IMR-90 (cell line): ENCODE measurements around the gene ZNF653. TPM values are rescaled to one million over a fixed set of nuclear protein-coding genes. Genes with fewer than 3 reads are reported as not detected.

Source experiments
- ATAC-seq: fragments of 200-7000 bp; cut with Tn5 transposase; 2 replicates; pipeline ENCODE4 v1.9.1; 2020; ENCODE audit warnings: low read depth, mild to moderate bottlenecking, moderate library complexity
- BruUV-seq: library from RNA; stranded (reverse); fragments of 400-500 nt; replicated peaks from 2 replicates; lab custom pipeline; 2021; lab: Mats Ljungman, UMichigan
- CTCF ChIA-PET: fragments of 300-600 bp; formaldehyde crosslinking; extraction: SDS; loops from one replicate; lab custom pipeline; 2021; ENCODE audit warnings: antibody characterized with exemption; lab: Yijun Ruan, JAX
- POLR2A ChIA-PET: fragments of 300-600 bp; sonication (Branson Sonifier 250); formaldehyde crosslinking; loops from one replicate; lab custom pipeline; 2022; ENCODE audit warnings: antibody characterized with exemption; ENCODE audit not compliant: unreplicated experiment; lab: Charles Lee
- DNase-seq: peaks from one replicate; pipeline ENCODE4 v3.0.0; 2013
- H2AFZ ChIP-seq: replicated peaks from 2 replicates; pipeline ENCODE3; 2013; ENCODE audit warnings: low read length, mild to moderate bottlenecking; ENCODE audit not compliant: poor library complexity
- H2AK5ac ChIP-seq: 2 replicates; pipeline ENCODE4 v1.6.1; 2013; ENCODE audit warnings: low read depth, low read length, inconsistent platforms
- H2AK9ac ChIP-seq: replicated peaks from 2 replicates; pipeline ENCODE3; 2013; ENCODE audit warnings: mild to moderate bottlenecking, low read depth, low read length, moderate library complexity; ENCODE audit not compliant: poor library complexity
- H2BK120ac ChIP-seq: 2 replicates; pipeline ENCODE4 v1.6.1; 2013; ENCODE audit warnings: low read depth, low read length, inconsistent platforms
- H2BK15ac ChIP-seq: 3 replicates; pipeline ENCODE4 v1.6.1; 2013; ENCODE audit warnings: low read depth, low read length, inconsistent platforms
- H2BK20ac ChIP-seq: 2 replicates; pipeline ENCODE4 v1.6.1; 2013; ENCODE audit warnings: low read depth, mild to moderate bottlenecking, inconsistent platforms, low read length, moderate library complexity
- H2BK5ac ChIP-seq: 2 replicates; pipeline ENCODE4 v1.6.1; 2013; ENCODE audit warnings: mild to moderate bottlenecking, low read depth, low read length, inconsistent platforms; ENCODE audit not compliant: poor library complexity, severe bottlenecking
- H3K14ac ChIP-seq: replicated peaks from 2 replicates; pipeline ENCODE4 v1.6.1; 2013; ENCODE audit warnings: low read depth, low read length, inconsistent platforms
- H3K18ac ChIP-seq: 2 replicates; pipeline ENCODE4 v1.6.1; 2013; ENCODE audit warnings: low read depth, low read length, control low read depth
- H3K23ac ChIP-seq: 2 replicates; pipeline ENCODE4 v1.6.1; 2013; ENCODE audit warnings: low read depth, low read length, inconsistent platforms
- H3K27ac ChIP-seq: 2 replicates; pipeline ENCODE4 v1.5.1; 2013; ENCODE audit warnings: mild to moderate bottlenecking, control low read depth, low read length; ENCODE audit not compliant: insufficient read depth
- H3K27me3 ChIP-seq: 2 replicates; pipeline ENCODE4 v1.6.1; 2013; ENCODE audit warnings: low read length; ENCODE audit not compliant: control insufficient read depth, insufficient read depth
- H3K36me3 ChIP-seq: 2 replicates; pipeline ENCODE4 v1.6.1; 2013; ENCODE audit warnings: low read length, mixed read lengths; ENCODE audit not compliant: control insufficient read depth, insufficient read depth
- H3K4ac ChIP-seq: 2 replicates; pipeline ENCODE4 v1.6.1; 2013; ENCODE audit warnings: low read depth, low read length, inconsistent platforms
- H3K4me1 ChIP-seq: 2 replicates; pipeline ENCODE4 v1.6.1; 2013; ENCODE audit warnings: low read length, mixed read lengths; ENCODE audit not compliant: control insufficient read depth, insufficient read depth
- H3K4me2 ChIP-seq: 2 replicates; pipeline ENCODE4 v1.6.1; 2013; ENCODE audit warnings: low read depth, mild to moderate bottlenecking, control low read depth, low read length, moderate library complexity
- H3K4me3 ChIP-seq: 2 replicates; pipeline ENCODE4 v1.5.1; 2013; ENCODE audit warnings: low read depth, mild to moderate bottlenecking, control low read depth, low read length, moderate library complexity; ENCODE audit not compliant: insufficient read depth
- H3K56ac ChIP-seq: 2 replicates; pipeline ENCODE4 v1.6.1; 2013; ENCODE audit warnings: low read length, inconsistent platforms; ENCODE audit not compliant: insufficient read depth; ENCODE audit errors: extremely low read depth
- H3K79me1 ChIP-seq, 2 experiments: 2 replicates each; pipeline ENCODE4 v1.6.1; 2013; ENCODE audit warnings: low read length in 2 of 2, inconsistent platforms in 1 of 2, low read depth in 1 of 2
- H3K9ac ChIP-seq: 2 replicates; pipeline ENCODE4 v1.6.1; 2013; ENCODE audit warnings: low read depth, low read length, control low read depth
- H3K9me1 ChIP-seq: 2 replicates; pipeline ENCODE4 v1.6.1; 2013; ENCODE audit warnings: low read length, inconsistent platforms; ENCODE audit not compliant: insufficient read depth
- H3K9me3 ChIP-seq: 2 replicates; pipeline ENCODE4 v1.6.1; 2013; ENCODE audit warnings: low read length; ENCODE audit not compliant: control insufficient read depth, insufficient read depth
- H4K20me1 ChIP-seq: 2 replicates; pipeline ENCODE4 v1.6.1; 2013; ENCODE audit warnings: low read length, inconsistent platforms; ENCODE audit not compliant: insufficient read depth
- H4K5ac ChIP-seq: 2 replicates; pipeline ENCODE4 v1.6.1; 2013; ENCODE audit warnings: mild to moderate bottlenecking, low read depth, low read length, control low read depth
- H4K8ac ChIP-seq, 2 experiments: 2 replicates each; pipeline ENCODE4 v1.6.1; 2013; ENCODE audit warnings: low read depth in 2 of 2, low read length in 2 of 2, control low read depth in 1 of 2, inconsistent platforms in 1 of 2
- H4K91ac ChIP-seq: 2 replicates; pipeline ENCODE4 v1.6.1; 2013; ENCODE audit warnings: low read depth, low read length, inconsistent platforms; ENCODE audit not compliant: insufficient read depth
- CEBPB ChIP-seq: IDR thresholded peaks from 2 replicates; pipeline ENCODE4 v1.6.1; 2012; ENCODE audit warnings: low read depth, low read length, improper control_type of control experiment
- CHD1 ChIP-seq: IDR thresholded peaks from 2 replicates; pipeline ENCODE4 v1.6.1; 2012; ENCODE audit warnings: low read depth, low read length, improper control_type of control experiment
- CTCF ChIP-seq: conservative IDR thresholded peaks from 2 replicates; pipeline ENCODE4 v1.5.1; 2012; ENCODE audit warnings: mild to moderate bottlenecking, low read depth, low read length, improper control_type of control experiment
- ELK1 ChIP-seq: fragments of 150-350 bp; IDR thresholded peaks from 2 replicates; pipeline ENCODE4 v1.6.1; 2016; ENCODE audit warnings: low read depth, mild to moderate bottlenecking, low read length, moderate library complexity, borderline replicate concordance
- FOS ChIP-seq: fragments of 150-350 bp; IDR thresholded peaks from 2 replicates; pipeline ENCODE4 v1.6.1; 2016; ENCODE audit warnings: low read depth, low read length
- MAFK ChIP-seq: IDR thresholded peaks from 2 replicates; pipeline ENCODE4 v1.6.1; 2012; ENCODE audit warnings: low read depth, low read length, improper control_type of control experiment
- MAZ ChIP-seq: IDR thresholded peaks from 2 replicates; pipeline ENCODE4 v1.6.1; 2012; ENCODE audit warnings: low read depth, mild to moderate bottlenecking, low read length, improper control_type of control experiment, moderate library complexity, borderline replicate concordance
- MXI1 ChIP-seq: IDR thresholded peaks from 2 replicates; pipeline ENCODE4 v1.6.1; 2012; ENCODE audit warnings: low read depth, mild to moderate bottlenecking, low read length, moderate library complexity, borderline replicate concordance
- RAD21 ChIP-seq: IDR thresholded peaks from 2 replicates; pipeline ENCODE4 v1.6.1; 2012; ENCODE audit warnings: low read length, improper control_type of control experiment
- RCOR1 ChIP-seq: IDR thresholded peaks from 2 replicates; pipeline ENCODE4 v1.6.1; 2012; ENCODE audit warnings: mild to moderate bottlenecking, low read length, improper control_type of control experiment; ENCODE audit not compliant: insufficient replicate concordance
- SMC3 ChIP-seq: fragments of 150-350 bp; IDR thresholded peaks from 2 replicates; pipeline ENCODE4 v1.6.1; 2016; ENCODE audit warnings: low read depth, mild to moderate bottlenecking, antibody characterized with exemption, low read length, moderate library complexity
- USF2 ChIP-seq: fragments of 150-350 bp; IDR thresholded peaks from 2 replicates; pipeline ENCODE4 v1.6.1; 2017; ENCODE audit warnings: mild to moderate bottlenecking, antibody characterized with exemption, low read length, low read depth
- WGBS, 2 experiments: methylation state at CpG; one replicate each; pipeline versions ENCODE4 v1.1.5 to v1.1.7; 2013; ENCODE audit warnings: missing lambda C conversion rate in 2 of 2; ENCODE audit not compliant: insufficient read length in 1 of 2; ENCODE audit errors: extremely low coverage in 2 of 2; 5-methylcytosine and 5-hydroxymethylcytosine counted together
- dilution Hi-C: fragments of 300-500 bp; cut with HindIII; formaldehyde crosslinking; loops from one replicate; pipeline ENCODE4 v1.14.3; 2018; ENCODE audit warnings: low sequenced_read_pairs; ENCODE audit not compliant: unreplicated experiment
- in situ Hi-C: fragments of 300-500 bp; cut with MboI; formaldehyde crosslinking; loops from 3 replicates; pipeline ENCODE4 v1.14.3; 2019; ENCODE audit warnings: low sequenced_read_pairs, inconsistent platforms, mixed read lengths
- intact Hi-C: fragments of 100-400 bp; cut with micrococcal nuclease; formaldehyde crosslinking; loops from 2 replicates; pipeline ENCODE4 v1.10.0; 2022
- polyA plus RNA-seq, 3 experiments: library from polyadenylated mRNA; depleted of rRNA; stranded (reverse); fragments of >200 nt; gene quantifications; 2 replicates each; pipeline ENCODE4 v1.2.3, GENCODE V29; 2012; ENCODE audit warnings: low replicate concordance in 1 of 3
- total RNA-seq: library from RNA; depleted of rRNA; stranded (reverse); fragments of >200 nt; gene quantifications from 2 replicates; pipeline ENCODE4 v1.2.3, GENCODE V29; 2012

ZNF653 gene
- total and polyA plus RNA-seq, 2 of the 4 experiments (the other 2 are of a cell fraction) = 3.9 to 9.0 TPM

- Histone ChIP-seq H3K36me3 (peaks cover 19% of the 10 kb centered on the region), H4K8ac (peak within 1 kb of the TSS; percentile 48 to 97), H3K4ac (peak within 1 kb of the TSS; percentile 94), H2BK120ac (no peak within 1 kb of the TSS; the same call in 1 of the 2 replicates), H4K91ac (peak within 1 kb of the TSS; percentile 78), H3K4me3 (peak within 1 kb of the TSS; percentile 72), H3K56ac (peak within 1 kb of the TSS; percentile 70), H3K18ac (no peak within 1 kb of the TSS), H3K79me1 (peaks cover 13 to 22% of the 10 kb centered on the region in 2 experiments; a peak in 3 of 4 replicates), H3K4me2 (peak within 1 kb of the TSS; percentile 74), H4K5ac (peak within 1 kb of the TSS; percentile 25), H3K9me3 (no peaks in the 10 kb centered on the region), H3K14ac (peak within 1 kb of the TSS; percentile 90), H3K27ac (peak within 1 kb of the TSS; percentile 69), H2BK5ac (peak within 1 kb of the TSS; percentile 60), H3K23ac (peak within 1 kb of the TSS; percentile 89), H3K27me3 (no peaks in the 10 kb centered on the region), H3K4me1 (peaks cover 9% of the 10 kb centered on the region), H2AFZ (peak within 1 kb of the TSS; percentile 100), H2AK5ac (peak within 1 kb of the TSS; percentile 80), H2BK15ac (0 out of 3 replicates have a peak within 1 kb of the TSS, but pooled peaks have one; percentile 3), H3K9ac (peak within 1 kb of the TSS; percentile 82), H2BK20ac (no peak within 1 kb of the TSS), H3K9me1 (peaks cover 12% of the 10 kb centered on the region), H2AK9ac (peak within 1 kb of the TSS; percentile 99), H4K20me1 (peaks cover 7% of the 10 kb centered on the region)
- DNase-seq = peak; percentile 100
- ChIA-PET CTCF (interaction anchor here (0.6 to 1.4 kb wide), 8 partner anchors 14 to 141 kb away, joined by 3 to 9 read pairs (median 3); partner anchors contain the start of gene SWSAP1), POLR2A (no interaction called here)
- WGBS, 2 experiments = 0% methylated on average over 22 of the region's 53 CpGs; no CpG with 5 or more reads in 1 of the 2 experiments
- intact Hi-C loops = loop anchor here (1.0 to 2.0 kb wide), 3 partner anchors 60 to 142 kb away; partner anchors contain the start of genes CCDC159, SWSAP1 and TMEM205
- no TSS peak for BruUV-seq
- dilution Hi-C loops = no loop called here
- ATAC-seq = peak; percentile 97
- in situ Hi-C loops = no loop called here
- TF ChIP-seq SMC3 (peak; percentile 5; the same call in 1 of the 2 replicates), MXI1 (peak; percentile 40; the same call in 1 of the 2 replicates), RAD21 (peak; percentile 28), ELK1 (no peak), MAZ (peak; percentile 86; the same call in 1 of the 2 replicates), CEBPB (no peak), CHD1 (0 out of 2 replicates have a peak, but pooled peaks have one; percentile 45), RCOR1 (no peak), MAFK (no peak), USF2 (peak; percentile 98), FOS (0 out of 2 replicates have a peak, but pooled peaks have one; percentile 14), CTCF (peak; percentile 90)
These were observed 70.4 kb downstream of the ZNF653 start, which contains the start of the genes ODAD3 and PRKCSH for GRCh38 chr19:11435057-11435832. ODAD3 (minus strand) TSS chr19:11435121; CDS start chr19:11435016, 105 bp downstream. PRKCSH (plus strand) TSS chr19:11435635; CDS start chr19:11436118, 483 bp downstream.
